ENCODE data around the gene CHAD. TPM values are rescaled to one million over a fixed set of nuclear protein-coding genes. Genes with fewer than 3 reads are reported as not detected.

The CHAD gene
- total and polyA plus RNA-seq, 2 of the 13 experiments (the other 11 are each of a cell fraction or from before 2014, with no cell fraction given): 1.4 TPM; not detected in 1

- TF ChIP-seq ZNF646 (CRISPR knock-in tag; IDR thresholded peaks at IDR 0.05): no peak
- no peak for TF ChIP-seq ZNF136 (CRISPR knock-in tag; IDR thresholded peaks at IDR 0.05; ENCODE audit: low read depth)
Observed at GRCh38 chr17:50447870-50448595, 20.6 kb downstream of the CHAD start (continued).

GRCh38 chr17:50445730-50446325 lies 22.9 kb downstream of the CHAD start:
- H3K27ac ChIP-seq (ENCODE audit: extremely low read length, insufficient read depth, low read length): no peak overlapping the region
- no peak overlapping the region for H3K9ac ChIP-seq (ENCODE audit: insufficient read depth, low read depth, low read length)
- no peak for ATAC-seq
- no peak for FAIRE-seq
- peaks cover 3 to 6% of the 10 kb centered on the region in 2 experiments; a peak in 2 of 5 replicates for H3K36me3 ChIP-seq (replicated peaks in 1 of 2; ENCODE audit: control insufficient read depth in 1 of 2, insufficient read depth in 2 of 2, low read length in 2 of 2)
- DNase-seq (ENCODE audit: low spot score): no peak
- H3K27me3 ChIP-seq (ENCODE audit: control insufficient read depth in 1 of 2, insufficient read depth in 2 of 2, low read length in 2 of 2): no peaks in the 10 kb centered on the region
- WGBS (ENCODE audit: low lambda C conversion rate): 87% methylated on average over 1 of the region's 1 CpG
- POLR2A ChIA-PET: interaction anchor here (1.4 kb wide), 1 partner anchor 17 kb away, joined by 4 read pairs; no protein-coding TSS in a partner anchor
- H4K20me1 ChIP-seq (ENCODE audit: insufficient read depth, low read length): no peaks in the 10 kb centered on the region
- no TSS peak for BruUV-seq (replicated peaks)
- no peaks in the 10 kb centered on the region for H3K9me3 ChIP-seq (ENCODE audit: low read length)
- H3K4me1 ChIP-seq (ENCODE audit: insufficient read depth, low read length): peaks cover 33% of the 10 kb centered on the region
- no peak overlapping the region for H3K4me3 ChIP-seq (replicated peaks in 1 of 3; ENCODE audit: insufficient read depth in 1 of 3, low read depth in 2 of 3, low read length in 3 of 3)
- intact Hi-C loops (cut with micrococcal nuclease; ENCODE audit: unreplicated experiment): no loop called here
- H3K4me2 ChIP-seq (ENCODE audit: low read depth, low read length): no peak overlapping the region
- H3K79me2 ChIP-seq (ENCODE audit: insufficient read depth, low read length): peaks cover 5% of the 10 kb centered on the region
- CTCF ChIA-PET (ENCODE audit: low intra/inter-chr PET ratio, low total read pairs): no interaction called here
- in situ Hi-C loops (cut with HindIII; ENCODE audit: extremely low pct_ligation_motif_present, low pct_unique_long_range_greater_than_20kb): no loop called here
- no peak overlapping the region for H2AFZ ChIP-seq (ENCODE audit: low read length)
- TF ChIP-seq ZNF670 (CRISPR knock-in tag; IDR thresholded peaks at IDR 0.05; ENCODE audit: borderline replicate concordance) (no peak), CENPBD1 (CRISPR knock-in tag; IDR thresholded peaks at IDR 0.05; ENCODE audit: borderline replicate concordance, low read depth) (no peak), ZNF784 (CRISPR knock-in tag; IDR thresholded peaks at IDR 0.05; ENCODE audit: borderline replicate concordance) (no peak), ELF1 (CRISPR knock-in tag; IDR thresholded peaks at IDR 0.05) (no peak), CTCF (CRISPR knock-in tag; IDR thresholded peaks at IDR 0.05) (no peak), TCF7 (IDR thresholded peaks at IDR 0.05; ENCODE audit: low read depth) (no peak), CHCHD3 (CRISPR knock-in tag; IDR thresholded peaks at IDR 0.05) (no peak), ERF (CRISPR knock-in tag; IDR thresholded peaks at IDR 0.05) (no peak), CBX1 (IDR thresholded peaks at IDR 0.05; ENCODE audit: low read depth) (no peak), SMAD3 (CRISPR knock-in tag; IDR thresholded peaks at IDR 0.05) (no peak), SRY (CRISPR knock-in tag; IDR thresholded peaks at IDR 0.05) (no peak)
